ENCODE results near the gene HTR6.

Gene HTR6

GRCh38 chr1:19728413-19729145 is 63.9 kb downstream of the HTR6 start:
- no peak for DNase-seq

- DNase-seq = no peak
These were observed 65.6 kb downstream of the HTR6 start for GRCh38 chr1:19730232-19730631.

All from CD4-positive, alpha-beta T cell treated with Interleukin-4 for 4 hours (primary cell).